C1 segment of cervical spinal cord (tissue), 14 donors: ENCODE measurements around the gene RGS21.

Experiments used
- DNase-seq, 14 donors: peaks; one replicate each; lab custom pipeline; 2025; lab: John Stamatoyannopoulos, UW

Gene RGS21

GRCh38 chr1:192378878-192379277, 62.1 kb downstream of the RGS21 start:
- DNase-seq: no peak

GRCh38 chr1:192379554-192379953, 62.8 kb downstream of the RGS21 start:
- DNase-seq: no peak

GRCh38 chr1:192382758-192383157, 66.0 kb downstream of the RGS21 start:
- DNase-seq: no peak

- no peak for DNase-seq
Observed at GRCh38 chr1:192386051-192386650, 69.4 kb downstream of the RGS21 start.

DNA sequence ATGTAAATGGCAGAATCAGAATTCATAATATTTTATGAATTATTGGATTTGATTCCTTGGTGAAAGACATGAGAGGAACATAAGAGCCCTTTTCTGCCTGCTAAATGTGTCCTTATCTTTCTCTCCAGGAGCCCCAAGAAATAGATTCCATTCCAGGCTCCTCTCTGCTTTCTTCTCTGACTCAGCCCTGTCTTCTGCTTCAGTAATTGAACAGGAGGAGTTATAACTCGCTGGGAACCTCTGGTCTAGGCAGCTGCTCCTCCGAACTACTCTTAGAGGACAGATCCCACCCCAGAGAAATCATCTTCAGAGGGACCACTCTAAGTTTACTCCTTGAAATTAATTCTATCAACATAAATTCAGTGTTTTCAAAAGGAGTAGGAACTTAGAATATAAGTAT, 78.4 kb downstream of the RGS21 start:
- DNase-seq: no peak

- no peak for DNase-seq
Observed at GRCh38 chr1:192395895-192396294, 79.1 kb downstream of the RGS21 start.

DNA sequence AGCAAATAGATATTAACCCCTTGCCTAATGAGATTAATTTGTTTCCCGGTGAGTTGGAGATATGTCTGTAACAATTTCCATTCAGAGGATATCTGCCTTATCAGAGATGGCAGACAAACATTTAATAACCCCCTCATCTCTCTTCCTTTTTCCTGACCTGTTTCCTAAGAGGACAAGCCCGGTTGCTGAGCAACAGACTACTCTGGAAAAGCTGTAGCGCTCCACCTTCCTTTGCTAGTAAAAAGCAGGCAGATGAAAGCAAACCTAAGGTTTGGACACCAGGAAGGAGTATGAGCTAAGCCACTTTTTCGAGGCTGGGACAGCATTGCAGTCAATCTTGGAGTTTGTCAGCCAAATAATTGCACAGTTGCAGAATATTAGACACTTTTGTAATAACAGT, 82.4 kb downstream of the RGS21 start:
- DNase-seq: no peak

DNA sequence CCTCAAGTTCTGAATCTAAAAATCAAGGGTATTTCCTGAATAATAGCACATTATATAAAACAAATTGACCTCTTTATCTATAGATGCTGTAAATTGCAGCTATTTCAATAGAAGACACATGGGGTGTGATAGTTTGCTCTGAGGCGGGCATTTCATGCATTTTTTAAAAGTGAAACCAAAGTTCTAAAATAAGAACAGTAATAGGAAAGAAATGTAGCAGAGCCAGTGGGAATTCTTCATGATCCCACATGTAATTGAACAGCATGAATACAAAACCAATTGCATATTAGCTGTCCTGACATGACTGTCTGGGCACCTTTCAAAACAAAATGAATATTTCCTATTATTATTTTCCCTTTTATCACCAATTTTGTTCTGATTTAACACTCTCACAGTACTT, 85.0 kb downstream of the RGS21 start:
- DNase-seq: no peak

- no peak for DNase-seq
Observed at GRCh38 chr1:192402571-192402970, 85.8 kb downstream of the RGS21 start.

DNA sequence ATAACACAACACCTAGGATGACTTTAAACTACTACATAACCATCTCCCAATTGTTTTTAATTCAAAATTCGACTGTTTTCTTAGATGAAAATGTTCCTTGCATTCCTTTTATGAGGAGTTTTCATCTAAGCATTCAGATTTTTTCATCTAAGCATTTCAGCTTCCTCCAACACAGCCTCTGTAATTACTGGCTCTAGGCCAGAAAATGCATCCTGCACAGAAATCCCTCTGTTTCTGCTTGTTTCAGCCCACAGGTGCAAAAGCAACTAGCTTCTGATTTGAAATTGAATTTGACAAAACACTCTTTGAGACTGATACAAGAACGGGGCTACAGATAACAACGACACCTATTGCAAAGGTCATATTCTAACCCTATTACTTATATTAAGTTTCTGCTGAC, 90.4 kb downstream of the RGS21 start:
- DNase-seq: no peak
